IgD-negative memory B cell (primary cell): ENCODE results near the gene BPTF. TPM values are rescaled to one million over a fixed set of nuclear protein-coding genes. Genes with fewer than 3 reads are reported as not detected.
A peak's percentile ranks its signal among the peaks of the same experiment; 100 is the strongest.
"Not testable (repeated sequence)": the region's sequence is repeated elsewhere in the genome, so short reads cannot be mapped to it uniquely, and the experiment has no call there.

Experiments used
- H3K27ac Mint-ChIP-seq, 3 donors: one replicate each; pipeline ENCODE4 v1.8.0; 2020 to 2022; ENCODE audit warnings: mild to moderate bottlenecking in 3 of 3, mixed read lengths in 3 of 3, moderate library complexity in 1 of 3
- H3K27me3 Mint-ChIP-seq: one replicate; pipeline ENCODE4 v1.8.0; 2021; ENCODE audit warnings: mixed read lengths
- H3K36me3 Mint-ChIP-seq: one replicate; pipeline ENCODE4 v1.8.0; 2020; ENCODE audit warnings: mild to moderate bottlenecking, mixed read lengths
- H3K4me1 Mint-ChIP-seq, 3 donors: one replicate each; pipeline ENCODE4 v1.8.0; 2020 to 2022; ENCODE audit warnings: mixed read lengths in 3 of 3, mild to moderate bottlenecking in 1 of 3
- H3K4me3 Mint-ChIP-seq, 4 donors: one replicate each; pipeline ENCODE4 v1.8.0; 2020 to 2022; ENCODE audit warnings: mild to moderate bottlenecking in 4 of 4, mixed read lengths in 4 of 4, moderate library complexity in 3 of 4
- H3K9me3 Mint-ChIP-seq, 3 donors: one replicate each; pipeline ENCODE4 v1.8.0; 2020 to 2021; ENCODE audit warnings: mixed read lengths in 3 of 3, mild to moderate bottlenecking in 1 of 3
- polyA plus RNA-seq: library from polyadenylated mRNA; unstranded; fragments of 300-500 nt; fragmentation: Illumina TruSeq; gene quantifications from one replicate; pipeline ENCODE4 v1.2.3, GENCODE V29; 2021

BPTF gene
- polyA plus RNA-seq, 1 donor from 2014 or later: 21.6 TPM

DNA sequence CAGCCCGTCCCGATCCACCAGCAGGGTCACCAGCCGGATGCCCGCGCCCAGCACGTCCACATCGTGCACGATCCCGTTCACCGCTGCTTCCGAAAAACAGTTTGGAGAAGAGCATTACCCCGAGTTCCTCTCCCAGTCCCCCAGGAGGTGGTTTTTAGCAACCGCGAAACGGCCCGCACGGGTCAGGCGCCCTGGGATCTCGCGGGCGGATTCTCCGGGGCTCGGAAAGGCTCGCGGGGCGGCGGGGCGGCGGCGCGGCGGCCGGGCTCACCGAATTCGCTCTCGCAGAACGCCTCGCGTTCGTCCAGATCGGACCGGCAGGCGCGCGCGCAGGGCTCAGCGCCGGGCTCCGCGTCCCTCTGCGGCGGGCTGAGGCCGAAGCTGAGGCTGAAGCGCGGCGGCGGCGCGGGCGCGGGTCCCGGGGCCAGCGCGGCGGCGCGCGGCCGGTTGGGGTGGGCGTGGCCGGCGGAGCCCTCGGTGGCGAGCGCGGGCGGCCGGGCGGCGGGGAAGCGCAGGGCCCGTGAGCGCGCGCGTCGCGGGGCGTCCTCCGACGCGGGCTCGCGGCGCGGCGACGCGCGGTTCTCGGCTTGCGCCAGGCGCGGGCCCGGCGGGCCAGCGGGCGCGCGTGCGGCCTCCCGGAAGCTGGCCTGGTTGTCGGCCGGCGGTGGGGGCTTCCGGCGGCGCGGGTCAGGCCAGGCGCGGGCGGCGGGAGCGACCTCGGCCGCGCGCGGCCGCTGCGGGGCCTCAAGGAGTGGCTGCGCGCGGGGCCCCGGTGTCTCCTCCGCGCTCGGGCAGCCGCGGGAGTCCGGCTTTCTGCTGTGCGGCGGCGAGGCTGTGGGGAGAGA is 168.1 kb downstream of the BPTF start:
- H3K36me3 Mint-ChIP-seq: peaks cover 3% of the 10 kb centered on the region
- H3K27ac Mint-ChIP-seq: peak overlapping the region; percentile 43 to 97 (median 84)
- no peaks in the 10 kb centered on the region for H3K9me3 Mint-ChIP-seq
- peak overlapping the region; percentile 88 to 99 (median 94) for H3K4me3 Mint-ChIP-seq
- H3K4me1 Mint-ChIP-seq: peaks cover 15 to 28% (median 25%) of the 10 kb centered on the region in 3 donors
- H3K27me3 Mint-ChIP-seq: peaks cover 19% of the 10 kb centered on the region

- H3K9me3 Mint-ChIP-seq: no peaks in the 10 kb centered on the region
- H3K27ac Mint-ChIP-seq: peak overlapping the region; percentile 57 to 84 (median 63)
- H3K4me3 Mint-ChIP-seq: peak overlapping the region; percentile 84 to 94 (median 90)
- peaks cover 15 to 28% (median 27%) of the 10 kb centered on the region in 3 donors for H3K4me1 Mint-ChIP-seq
- H3K36me3 Mint-ChIP-seq: peaks cover 3% of the 10 kb centered on the region
- H3K27me3 Mint-ChIP-seq: peaks cover 19% of the 10 kb centered on the region
Measured at GRCh38 chr17:67993998-67994361, 168.7 kb downstream of the BPTF start.

GRCh38 chr17:67994817-67995569 is 169.7 kb downstream of the BPTF start:
- H3K9me3 Mint-ChIP-seq: no peaks in the 10 kb centered on the region
- peaks cover 3% of the 10 kb centered on the region for H3K36me3 Mint-ChIP-seq
- peak overlapping the region; percentile 84 to 94 (median 90) for H3K4me3 Mint-ChIP-seq
- peaks cover 15 to 28% (median 27%) of the 10 kb centered on the region in 3 donors for H3K4me1 Mint-ChIP-seq
- peaks cover 19% of the 10 kb centered on the region for H3K27me3 Mint-ChIP-seq
- peak overlapping the region in 2 of 3 donors; percentile 63 to 69 for H3K27ac Mint-ChIP-seq

- peaks cover 15 to 28% (median 27%) of the 10 kb centered on the region in 3 donors for H3K4me1 Mint-ChIP-seq
- H3K4me3 Mint-ChIP-seq: peak overlapping the region; percentile 79 to 94 (median 90)
- peaks cover 3% of the 10 kb centered on the region for H3K36me3 Mint-ChIP-seq
- peak overlapping the region in 2 of 3 donors; percentile 29 to 63 for H3K27ac Mint-ChIP-seq
- no peaks in the 10 kb centered on the region for H3K9me3 Mint-ChIP-seq
- H3K27me3 Mint-ChIP-seq: peaks cover 19% of the 10 kb centered on the region
Measured at GRCh38 chr17:67995570-67996263, 170.4 kb downstream of the BPTF start.

DNA sequence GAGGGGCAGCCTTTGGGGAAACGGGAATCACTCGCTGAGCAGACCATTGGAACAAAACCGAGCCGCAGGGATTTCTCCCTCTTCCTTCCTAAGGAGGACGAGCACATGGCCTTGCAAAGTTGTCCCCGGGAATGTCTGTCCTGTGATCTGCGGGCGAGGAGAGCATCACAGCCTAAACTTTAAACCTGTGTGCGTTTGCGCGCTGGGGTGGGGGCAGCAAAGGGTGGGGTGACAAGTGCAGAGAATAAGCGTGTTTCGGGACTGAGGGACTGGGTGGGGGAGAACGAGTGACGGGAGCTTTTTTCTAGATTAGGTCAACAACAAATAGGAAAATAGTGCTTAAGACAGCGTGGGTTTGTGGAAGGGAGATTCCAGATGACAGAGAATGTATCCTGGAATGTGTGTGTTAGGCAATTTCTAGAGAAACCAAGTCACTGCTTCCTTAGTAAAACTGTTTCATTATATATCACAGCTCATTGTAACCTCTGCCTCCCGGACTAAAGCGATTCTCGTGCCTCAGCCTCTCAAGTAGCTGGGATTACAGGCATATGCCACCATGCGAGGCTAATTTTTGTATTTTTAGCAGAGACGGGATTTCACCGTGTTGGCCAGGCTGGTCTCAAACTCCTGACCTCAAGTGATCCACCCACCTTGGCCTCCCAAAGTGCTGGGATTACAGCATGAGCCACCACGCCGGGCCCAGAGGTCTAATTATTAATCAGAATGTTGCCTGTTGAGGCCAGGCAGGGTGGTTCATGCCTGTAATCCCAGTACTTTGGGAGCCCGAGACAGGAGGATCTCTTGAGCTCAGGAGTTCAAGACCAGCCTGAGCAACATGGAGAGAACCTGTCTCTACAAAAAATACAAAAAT is 171.2 kb downstream of the BPTF start, which contains the start of gene C17orf58:
Gene C17orf58, minus strand, starts transcription at position 169 of the 871 bp plus-strand sequence. CDS start 271 bp downstream, outside the sequence.
- Mint-ChIP-seq H3K4me1 (peaks cover 15 to 28% (median 27%) of the 10 kb centered on the region in 3 donors), H3K4me3 (peak within 1 kb of the TSS; percentile 79 to 94 (median 90)), H3K27me3 (peaks cover 19% of the 10 kb centered on the region), H3K27ac (peak within 1 kb of the TSS; percentile 29 to 69 (median 63))
- H3K36me3 Mint-ChIP-seq, H3K9me3 Mint-ChIP-seq: not testable (repeated sequence)

DNA sequence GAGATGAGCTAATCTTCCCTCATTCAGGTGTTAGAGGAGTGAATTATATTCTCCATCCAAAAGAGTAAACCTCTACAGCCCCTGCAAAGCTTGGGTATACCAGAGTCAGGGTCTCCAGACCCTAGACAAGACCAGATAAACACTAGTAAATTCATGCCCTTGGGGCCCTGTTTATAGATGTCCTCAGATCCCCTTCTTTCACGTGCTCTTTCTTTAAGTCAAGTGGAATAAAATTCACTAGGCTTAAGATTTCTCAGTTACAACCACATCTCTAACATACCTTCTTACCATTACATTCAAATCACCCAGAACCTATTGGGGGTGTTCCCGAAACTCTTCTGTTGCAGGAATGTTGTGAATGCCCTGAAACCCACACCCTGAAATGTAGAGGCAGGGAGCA is 173.2 kb downstream of the BPTF start:
- peaks cover 11 to 22% (median 21%) of the 10 kb centered on the region in 3 donors for H3K4me1 Mint-ChIP-seq
- no peak overlapping the region for H3K27ac Mint-ChIP-seq
- H3K36me3 Mint-ChIP-seq: peaks cover 3% of the 10 kb centered on the region
- peak overlapping the region in 2 of 4 donors; percentile 30 to 74 for H3K4me3 Mint-ChIP-seq
- peaks cover 19% of the 10 kb centered on the region for H3K27me3 Mint-ChIP-seq
- H3K9me3 Mint-ChIP-seq: no peaks in the 10 kb centered on the region

DNA sequence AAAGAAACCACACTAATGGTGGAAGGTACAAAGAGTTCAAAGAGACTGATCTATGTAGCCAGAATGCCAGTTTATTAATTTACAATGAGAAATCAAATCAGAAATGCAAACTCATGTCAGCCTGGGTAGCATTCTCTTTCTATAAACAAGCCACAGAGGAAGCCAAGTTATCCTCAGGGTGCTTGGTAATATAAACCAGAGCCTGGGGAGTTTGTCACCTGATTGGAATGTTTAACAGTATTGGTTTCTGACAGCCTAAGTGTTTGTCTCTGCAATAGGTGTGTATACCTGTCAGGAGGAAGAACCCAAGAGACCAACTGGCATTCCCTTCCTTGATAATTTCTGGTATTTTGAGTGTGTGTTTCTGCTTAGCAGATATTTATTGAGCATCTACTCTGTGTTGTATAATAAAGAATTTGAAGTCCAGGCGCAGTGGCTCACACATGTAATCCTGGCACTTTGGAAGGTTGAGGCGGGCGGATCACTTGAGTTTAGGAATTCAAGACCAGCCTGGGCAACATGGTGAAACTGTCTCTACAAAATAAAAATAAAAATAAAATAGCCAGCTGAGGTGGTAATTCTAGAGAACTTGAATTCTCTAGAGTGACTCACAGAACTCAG is 174.1 kb downstream of the BPTF start:
- peaks cover 3% of the 10 kb centered on the region for H3K36me3 Mint-ChIP-seq
- H3K4me3 Mint-ChIP-seq: no peak overlapping the region
- H3K4me1 Mint-ChIP-seq: peaks cover 11 to 18% (median 17%) of the 10 kb centered on the region in 3 donors
- no peaks in the 10 kb centered on the region for H3K9me3 Mint-ChIP-seq
- H3K27ac Mint-ChIP-seq: no peak overlapping the region
- H3K27me3 Mint-ChIP-seq: peaks cover 19% of the 10 kb centered on the region

GRCh38 chr17:68004201-68004600 is 178.9 kb downstream of the BPTF start:
- Mint-ChIP-seq H3K36me3 (peaks cover 1% of the 10 kb centered on the region), H3K27me3 (no peaks in the 10 kb centered on the region), H3K4me3 (no peak overlapping the region), H3K9me3 (peaks cover 0 to 1% (median 0%) of the 10 kb centered on the region in 3 donors), H3K27ac (no peak overlapping the region), H3K4me1 (peaks cover 0 to 2% (median 0%) of the 10 kb centered on the region in 3 donors)

DNA sequence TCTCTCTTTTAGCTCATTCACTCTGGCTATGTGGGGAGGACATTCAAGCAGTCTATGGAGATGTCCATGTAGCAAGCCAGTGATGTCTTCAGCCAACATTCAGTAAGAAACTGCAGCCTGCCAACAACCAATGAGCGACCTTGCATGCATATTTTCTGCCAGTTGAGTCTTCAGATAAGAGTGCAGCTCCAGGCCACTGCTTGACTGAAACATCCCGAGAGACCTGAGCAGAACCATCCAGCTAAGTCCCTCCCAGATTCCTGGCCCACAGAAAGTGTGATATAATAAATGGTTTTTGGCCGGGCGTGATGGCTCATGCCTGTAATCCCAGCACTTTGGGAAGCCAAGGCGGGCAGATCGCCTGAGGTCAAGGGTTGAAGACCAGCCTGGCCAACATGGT is 181.5 kb downstream of the BPTF start:
- no peak overlapping the region for H3K4me3 Mint-ChIP-seq
- peaks cover 3% of the 10 kb centered on the region for H3K27me3 Mint-ChIP-seq
- H3K27ac Mint-ChIP-seq: no peak overlapping the region
- H3K36me3 Mint-ChIP-seq: peaks cover 4% of the 10 kb centered on the region
- peaks cover 0 to 1% (median 0%) of the 10 kb centered on the region in 3 donors for H3K9me3 Mint-ChIP-seq
- H3K4me1 Mint-ChIP-seq: peaks cover 0 to 7% (median 0%) of the 10 kb centered on the region in 3 donors

GRCh38 chr17:68011199-68011665 is 185.9 kb downstream of the BPTF start:
- Mint-ChIP-seq H3K27me3 (peaks cover 3% of the 10 kb centered on the region), H3K36me3 (peaks cover 3% of the 10 kb centered on the region), H3K27ac (peak overlapping the region in 2 of 3 donors; percentile 31 to 76), H3K4me1 (peaks cover 0 to 9% (median 6%) of the 10 kb centered on the region in 3 donors), H3K4me3 (peak overlapping the region in 1 of 4 donors; percentile 38), H3K9me3 (peaks cover 0 to 1% (median 0%) of the 10 kb centered on the region in 3 donors)

DNA sequence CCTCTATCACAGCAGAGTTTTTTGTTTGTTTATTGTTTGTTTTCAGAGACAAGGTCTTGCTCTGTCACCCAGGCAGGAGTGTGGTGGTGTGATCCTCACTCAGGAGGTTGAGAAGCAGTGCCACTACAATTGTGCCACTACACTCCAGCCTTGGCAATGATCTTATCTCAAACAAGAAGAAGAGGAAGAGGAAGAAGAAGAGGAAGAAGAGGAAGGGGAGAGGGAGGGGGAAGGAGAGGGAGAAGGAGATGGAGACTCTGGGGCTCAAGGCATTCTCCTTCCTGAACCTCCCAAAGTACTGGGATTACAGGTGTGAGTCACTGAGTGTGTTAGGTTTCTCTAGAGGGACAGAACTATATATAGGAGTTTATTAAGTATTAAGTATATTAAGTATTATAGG is 188.1 kb downstream of the BPTF start:
- peaks cover 3% of the 10 kb centered on the region for H3K36me3 Mint-ChIP-seq
- H3K9me3 Mint-ChIP-seq: no peaks in the 10 kb centered on the region
- H3K27ac Mint-ChIP-seq: no peak overlapping the region
- H3K27me3 Mint-ChIP-seq: peaks cover 3% of the 10 kb centered on the region
- no peak overlapping the region for H3K4me3 Mint-ChIP-seq
- H3K4me1 Mint-ChIP-seq: peaks cover 0 to 10% (median 6%) of the 10 kb centered on the region in 3 donors

- peaks cover 2% of the 10 kb centered on the region for H3K36me3 Mint-ChIP-seq
- peaks cover 6 to 12% (median 9%) of the 10 kb centered on the region in 3 donors for H3K4me1 Mint-ChIP-seq
- H3K9me3 Mint-ChIP-seq: peaks cover 0 to 4% (median 0%) of the 10 kb centered on the region in 3 donors
- H3K27me3 Mint-ChIP-seq: peaks cover 6% of the 10 kb centered on the region
- H3K4me3 Mint-ChIP-seq: no peak overlapping the region
- H3K27ac Mint-ChIP-seq: peak overlapping the region in 1 of 3 donors; percentile 48
Measured at GRCh38 chr17:68015081-68015723, 189.9 kb downstream of the BPTF start.

- Mint-ChIP-seq H3K27me3 (peaks cover 3% of the 10 kb centered on the region), H3K9me3 (peaks cover 0 to 4% (median 0%) of the 10 kb centered on the region in 3 donors), H3K4me1 (peaks cover 11 to 14% (median 13%) of the 10 kb centered on the region in 3 donors), H3K4me3 (peak overlapping the region in 2 of 4 donors; percentile 5 to 32), H3K27ac (no peak overlapping the region), H3K36me3 (peaks cover 2% of the 10 kb centered on the region)
Measured at GRCh38 chr17:68016838-68017237, 191.5 kb downstream of the BPTF start.
